Astrocyte of the hippocampus (primary cell): ENCODE data around the gene FGFRL1.

ENCODE experiments used
- DNase-seq: peaks from one replicate; pipeline ENCODE4 v3.0.0; 2011; ENCODE audit warnings: low read depth, low spot score

Gene FGFRL1

DNA sequence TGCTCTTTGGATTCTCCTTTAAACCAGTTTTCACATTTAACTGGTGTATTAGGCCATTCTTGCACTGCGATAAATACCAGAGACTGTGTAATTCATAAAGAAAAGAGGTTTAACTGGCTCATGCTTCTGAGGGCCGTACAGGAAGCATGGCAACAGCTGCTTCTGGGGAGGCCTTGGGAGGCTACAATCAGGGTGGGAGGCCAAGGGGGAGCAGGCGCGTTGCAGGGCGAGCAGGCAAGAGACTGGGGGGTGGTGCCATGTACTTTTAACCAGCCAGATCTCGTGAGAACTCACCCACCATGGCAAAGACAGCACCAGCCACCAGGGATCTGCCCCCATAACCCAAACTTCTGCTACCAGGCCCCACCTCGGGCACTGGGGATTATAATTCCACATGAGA lies 63.8 kb downstream of the FGFRL1 start:
- DNase-seq = no peak

DNA sequence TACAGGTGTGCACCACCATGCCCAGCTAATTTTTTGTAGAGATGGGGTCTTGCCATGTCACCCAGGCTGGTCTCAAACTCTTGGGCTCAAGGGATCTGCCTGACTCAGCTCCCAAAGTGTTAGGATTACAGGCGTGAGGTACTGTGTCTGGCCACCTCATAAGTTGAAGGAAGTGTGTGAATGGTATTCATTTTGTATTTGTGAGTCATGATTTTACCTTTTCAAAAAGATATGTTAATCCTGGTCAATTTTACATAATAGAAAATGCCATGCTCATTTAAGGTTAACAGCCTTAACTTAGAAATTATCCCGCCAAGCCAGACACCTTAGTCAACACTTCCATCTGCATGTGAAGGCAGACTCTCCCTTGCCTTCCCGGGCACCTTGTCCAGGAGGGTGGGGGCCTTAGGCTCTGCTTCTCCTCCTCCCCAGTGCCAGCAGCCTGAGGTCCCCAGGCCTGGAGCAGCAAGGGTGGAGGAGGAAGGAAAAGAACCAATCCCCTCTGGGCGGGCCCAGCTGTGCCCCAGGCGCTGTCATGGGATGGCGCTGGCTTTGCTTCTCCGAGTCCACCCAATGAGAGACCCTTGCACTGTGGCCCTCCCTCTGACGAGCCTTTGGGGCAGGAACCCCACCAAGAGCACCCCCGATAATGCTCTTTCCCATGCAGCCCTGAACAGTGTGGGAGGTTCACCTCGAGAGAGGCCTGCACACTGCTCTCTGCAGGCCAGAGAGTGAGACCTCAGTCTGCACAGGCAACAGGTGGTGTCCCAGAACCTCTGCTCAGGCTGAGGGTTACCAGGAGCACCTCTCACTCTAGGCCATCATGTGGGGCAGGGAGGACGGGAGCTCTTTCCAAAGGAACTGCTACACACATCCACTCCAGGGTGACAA lies 64.6 kb downstream of the FGFRL1 start:
- no peak for DNase-seq
